Lower lobe of right lung (tissue), 2 donors: Measurements from ENCODE around the gene IRX2. TPM values are rescaled to one million over a fixed set of nuclear protein-coding genes. Genes with fewer than 3 reads are reported as not detected.

ENCODE experiments used
- ATAC-seq, 2 donors: fragments of 200-7000 bp; cut with Tn5 transposase; one replicate each; pipeline ENCODE4 v1.9.1; 2020 to 2022; ENCODE audit warnings: mild to moderate bottlenecking in 2 of 2, moderate library complexity in 2 of 2
- DNase-seq: peaks from one replicate; pipeline ENCODE4 v3.0.0-alpha.2; 2020
- H3K27ac ChIP-seq: fragments of 200-600 bp; one replicate; pipeline ENCODE4 v1.8.0; 2022
- H3K27me3 ChIP-seq: fragments of 200-600 bp; one replicate; pipeline ENCODE4 v1.8.0; 2022; ENCODE audit warnings: low read depth
- H3K36me3 ChIP-seq: fragments of 200-600 bp; one replicate; pipeline ENCODE4 v1.8.0; 2022; ENCODE audit warnings: mild to moderate bottlenecking
- H3K4me1 ChIP-seq: fragments of 200-600 bp; one replicate; pipeline ENCODE4 v1.8.0; 2022
- H3K4me3 ChIP-seq: fragments of 200-600 bp; one replicate; pipeline ENCODE4 v1.8.0; 2022; ENCODE audit warnings: mild to moderate bottlenecking
- H3K9me3 ChIP-seq: fragments of 200-600 bp; one replicate; pipeline ENCODE4 v1.8.0; 2022
- intact Hi-C: fragments of 100-400 bp; cut with DNase I; formaldehyde crosslinking; loops from one replicate; pipeline ENCODE4 v1.11.0; 2022
- total RNA-seq: library from RNA; stranded (reverse); fragmentation: NEBNext Ultra II Directional; extraction: Animal tissue kit (Norgen Biotek cat#: 25700); gene quantifications from one replicate; pipeline ENCODE4 v1.2.1, GENCODE V29; 2021
- TF ChIP-seq, protein P1 (sequence below): fragments of 200-600 bp; IDR thresholded peaks from one replicate; pipeline ENCODE4 v1.8.0; 2022; ENCODE audit warnings: antibody characterized with exemption, mild to moderate bottlenecking
- donor health status: DM: no; HTN: yes; CAD: no; lungs with severe emphysema.

Gene IRX2
- total RNA-seq, 1 donor from 2014 or later = 52.1 TPM

DNA sequence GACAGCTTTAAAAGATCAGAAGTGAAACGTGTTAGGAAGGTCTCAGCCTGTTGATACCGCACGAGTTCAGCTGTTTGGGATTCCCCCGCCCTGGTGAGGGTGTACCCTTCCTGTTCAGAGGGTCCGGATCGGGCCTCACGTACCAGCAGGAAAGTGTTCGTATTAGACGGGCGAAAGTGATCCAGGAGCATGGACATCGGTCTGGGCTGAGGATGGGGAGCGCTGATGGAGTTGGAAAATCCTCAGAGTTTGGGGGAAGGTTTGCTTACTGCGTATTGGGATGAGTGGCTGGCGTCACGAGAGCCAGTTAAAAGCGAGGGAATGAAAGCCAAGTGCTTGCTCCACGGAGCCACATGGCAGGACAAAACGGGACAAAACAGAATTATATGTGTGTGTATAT is 47.4 kb downstream of the IRX2 start:
- Histone ChIP-seq H3K27ac (no peak overlapping the region), H3K36me3 (no peaks in the 10 kb centered on the region), H3K27me3 (no peaks in the 10 kb centered on the region), H3K4me1 (no peaks in the 10 kb centered on the region), H3K9me3 (no peaks in the 10 kb centered on the region), H3K4me3 (no peak overlapping the region)
- TF ChIP-seq, protein P1, sequence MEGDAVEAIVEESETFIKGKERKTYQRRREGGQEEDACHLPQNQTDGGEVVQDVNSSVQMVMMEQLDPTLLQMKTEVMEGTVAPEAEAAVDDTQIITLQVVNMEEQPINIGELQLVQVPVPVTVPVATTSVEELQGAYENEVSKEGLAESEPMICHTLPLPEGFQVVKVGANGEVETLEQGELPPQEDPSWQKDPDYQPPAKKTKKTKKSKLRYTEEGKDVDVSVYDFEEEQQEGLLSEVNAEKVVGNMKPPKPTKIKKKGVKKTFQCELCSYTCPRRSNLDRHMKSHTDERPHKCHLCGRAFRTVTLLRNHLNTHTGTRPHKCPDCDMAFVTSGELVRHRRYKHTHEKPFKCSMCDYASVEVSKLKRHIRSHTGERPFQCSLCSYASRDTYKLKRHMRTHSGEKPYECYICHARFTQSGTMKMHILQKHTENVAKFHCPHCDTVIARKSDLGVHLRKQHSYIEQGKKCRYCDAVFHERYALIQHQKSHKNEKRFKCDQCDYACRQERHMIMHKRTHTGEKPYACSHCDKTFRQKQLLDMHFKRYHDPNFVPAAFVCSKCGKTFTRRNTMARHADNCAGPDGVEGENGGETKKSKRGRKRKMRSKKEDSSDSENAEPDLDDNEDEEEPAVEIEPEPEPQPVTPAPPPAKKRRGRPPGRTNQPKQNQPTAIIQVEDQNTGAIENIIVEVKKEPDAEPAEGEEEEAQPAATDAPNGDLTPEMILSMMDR = no peak
- DNase-seq (no peak), ATAC-seq (no peak)
- intact Hi-C loops = no loop called here

DNA sequence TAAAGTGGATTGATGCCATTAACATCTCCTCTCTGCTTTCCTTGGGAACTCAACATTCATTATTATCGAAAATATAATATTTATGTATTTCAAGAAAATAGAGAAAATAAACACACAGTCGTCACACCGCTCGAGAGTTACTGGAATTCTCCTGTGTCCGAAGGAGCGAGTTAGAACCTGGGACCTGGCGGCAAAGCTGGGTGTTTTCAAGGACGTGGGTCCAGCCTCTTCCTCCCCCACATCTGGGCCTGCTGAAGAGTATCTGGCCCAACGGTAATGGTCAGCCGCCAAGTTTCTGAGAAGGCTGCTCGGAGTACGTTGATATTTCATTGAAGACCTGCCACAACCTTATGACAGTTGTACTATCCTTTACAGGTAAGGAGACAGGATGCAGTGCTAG is 47.9 kb downstream of the IRX2 start:
- ATAC-seq = no peak
- TF ChIP-seq, protein P1 = no peak
- Histone ChIP-seq H3K9me3 (no peaks in the 10 kb centered on the region), H3K4me1 (no peaks in the 10 kb centered on the region), H3K36me3 (no peaks in the 10 kb centered on the region), H3K27me3 (no peaks in the 10 kb centered on the region), H3K27ac (no peak overlapping the region), H3K4me3 (no peak overlapping the region)
- intact Hi-C loops = no loop called here
- DNase-seq = no peak

DNA sequence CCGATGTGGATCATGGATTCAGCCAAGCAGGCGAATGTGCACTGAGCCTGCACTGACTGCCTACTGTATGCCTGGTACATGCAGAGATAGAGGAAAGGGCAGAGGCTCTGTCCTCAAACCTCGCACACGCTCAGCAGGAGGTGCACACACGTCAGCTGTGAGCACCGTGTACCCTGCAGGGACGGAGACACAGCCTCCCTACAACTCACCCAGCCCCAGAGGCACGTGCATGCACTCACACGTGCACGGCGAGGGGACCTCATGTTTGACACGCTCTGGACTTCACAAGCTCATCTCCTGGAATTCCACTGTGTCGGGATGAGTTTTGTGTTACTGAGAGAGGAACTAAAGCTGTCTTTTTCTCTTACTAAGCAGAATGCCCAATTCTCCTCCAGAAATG is 48.4 kb downstream of the IRX2 start:
- Histone ChIP-seq H3K36me3 (no peaks in the 10 kb centered on the region), H3K27ac (no peak overlapping the region), H3K9me3 (no peaks in the 10 kb centered on the region), H3K4me3 (no peak overlapping the region), H3K27me3 (no peaks in the 10 kb centered on the region), H3K4me1 (no peaks in the 10 kb centered on the region)
- TF ChIP-seq, protein P1 = no peak
- ATAC-seq (no peak), DNase-seq (no peak)
- intact Hi-C loops = no loop called here

DNA sequence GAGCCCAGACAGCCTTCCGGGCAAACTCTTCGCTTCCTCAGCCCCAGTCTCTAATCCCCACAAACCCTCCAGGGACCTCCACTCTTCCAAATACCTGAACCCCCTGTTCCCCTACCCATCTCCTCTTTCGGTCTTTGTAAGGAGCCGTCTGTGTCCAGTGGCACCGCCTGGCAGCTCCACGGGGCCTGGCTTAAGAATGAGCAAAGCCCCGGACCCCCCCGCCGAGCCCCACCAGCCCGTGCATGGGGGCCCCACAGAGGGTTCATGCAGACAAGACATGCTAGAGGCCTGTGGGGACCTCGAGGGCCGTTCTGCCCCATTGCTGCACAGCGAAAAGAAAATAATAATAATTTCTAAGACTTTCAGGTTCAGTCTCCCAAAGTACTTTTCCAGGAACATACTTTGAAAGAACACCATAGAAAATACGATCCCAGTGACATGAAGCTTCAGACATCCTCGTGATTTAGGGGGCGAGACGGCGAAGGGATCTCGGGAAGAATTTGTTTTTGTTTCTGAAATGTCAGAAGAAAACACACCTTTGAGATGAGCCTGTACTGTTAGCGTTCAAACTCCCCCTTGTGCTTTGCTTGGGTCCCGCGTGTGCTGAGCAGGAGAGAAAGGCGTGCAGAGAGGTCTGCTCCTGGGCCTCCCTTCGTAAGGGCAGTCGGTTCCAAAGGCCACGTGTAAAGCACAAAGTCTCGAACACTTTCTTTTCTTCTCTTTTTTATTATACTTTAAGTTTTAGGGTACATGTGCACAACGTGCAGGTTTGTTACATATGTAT is 49.2 kb downstream of the IRX2 start:
- Histone ChIP-seq H3K36me3 (no peaks in the 10 kb centered on the region), H3K4me3 (no peak overlapping the region), H3K9me3 (no peaks in the 10 kb centered on the region), H3K4me1 (no peaks in the 10 kb centered on the region), H3K27me3 (no peaks in the 10 kb centered on the region), H3K27ac (no peak overlapping the region)
- TF ChIP-seq, protein P1 = no peak
- DNase-seq (no peak), ATAC-seq (no peak)
- intact Hi-C loops = no loop called here

DNA sequence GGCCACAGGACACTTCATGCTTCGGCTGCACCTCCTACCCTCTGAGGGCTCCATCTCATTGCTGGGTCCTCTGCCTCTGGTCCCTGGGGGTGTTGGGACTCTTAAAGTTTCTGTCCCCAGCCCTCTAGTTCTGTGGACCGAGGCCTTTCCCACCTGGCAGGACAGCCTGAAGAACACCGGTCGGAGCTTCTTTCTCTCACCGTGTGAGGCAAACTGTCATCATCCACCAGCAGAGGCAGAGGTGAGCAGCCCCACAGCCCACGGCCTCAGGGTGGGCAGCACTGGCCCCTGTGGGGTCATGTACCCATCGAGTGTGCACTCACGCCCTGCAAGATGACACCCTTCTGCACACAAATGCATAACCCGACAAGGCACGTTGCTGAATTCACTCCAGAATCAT is 49.9 kb downstream of the IRX2 start:
- Histone ChIP-seq H3K36me3 (no peaks in the 10 kb centered on the region), H3K27ac (no peak overlapping the region), H3K27me3 (no peaks in the 10 kb centered on the region), H3K4me3 (no peak overlapping the region), H3K4me1 (no peaks in the 10 kb centered on the region), H3K9me3 (no peaks in the 10 kb centered on the region)
- ATAC-seq = no peak
- intact Hi-C loops = no loop called here
- TF ChIP-seq, protein P1 = no peak
- no peak for DNase-seq
